Nucleus accumbens (tissue), 56 donors: ENCODE data around the gene GANAB.

Experiments
- DNase-seq, 56 donors: peaks; one replicate each; lab custom pipeline; 2025; lab: John Stamatoyannopoulos, UW

The GANAB gene

DNA sequence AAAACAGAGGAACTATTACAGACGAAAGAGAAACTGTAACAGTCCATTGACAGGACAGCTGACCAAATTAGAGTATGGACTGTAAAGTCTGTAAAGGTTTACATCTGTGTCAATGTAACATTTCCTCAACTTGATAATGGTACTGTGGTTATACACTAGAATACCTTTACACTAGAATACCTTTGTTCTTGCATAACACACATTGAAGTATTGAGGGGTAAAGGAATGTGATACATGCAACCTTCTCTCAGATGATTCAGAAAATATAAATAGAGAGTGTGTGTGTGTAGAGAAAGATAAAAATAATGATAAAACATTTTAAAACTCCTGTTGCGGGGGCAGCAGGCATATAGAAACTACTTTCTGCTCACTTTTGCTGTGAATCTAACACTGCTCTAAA, 67.2 kb downstream of the GANAB start:
- no peak for DNase-seq

GRCh38 chr11:62578541-62578940, 67.9 kb downstream of the GANAB start:
- no peak for DNase-seq

DNA sequence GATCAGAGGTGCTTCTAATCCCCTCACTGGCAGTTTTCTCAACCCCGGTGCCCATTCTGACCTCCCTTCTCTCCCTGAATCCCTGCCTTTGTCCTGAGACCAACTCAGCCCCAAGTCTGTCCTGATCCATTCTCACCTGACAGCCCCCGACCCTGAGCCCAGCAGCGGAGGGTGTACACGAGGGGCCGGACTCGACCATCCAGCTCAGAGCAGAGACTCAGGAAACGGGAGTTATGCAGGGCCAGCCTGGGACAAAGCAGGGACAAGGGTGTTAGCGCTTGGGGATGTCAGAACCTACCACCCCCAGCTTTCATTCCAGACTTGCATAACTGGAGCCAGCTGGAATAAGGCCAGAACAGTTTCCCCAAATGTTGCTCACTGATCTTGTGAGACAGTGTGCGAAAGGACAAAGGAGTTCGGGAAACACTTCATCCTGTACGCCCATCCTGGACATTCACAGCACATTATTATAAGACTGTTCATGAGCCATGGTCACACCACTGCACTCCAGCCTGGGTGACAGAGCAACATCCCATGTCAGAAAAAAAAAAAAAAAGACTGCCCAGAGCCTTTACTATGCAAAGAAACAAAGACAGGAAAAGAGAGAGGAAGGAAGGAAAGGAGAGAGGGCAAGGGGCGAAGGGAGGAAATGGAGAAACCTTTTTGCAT, 69.2 kb downstream of the GANAB start:
- no peak for DNase-seq

DNA sequence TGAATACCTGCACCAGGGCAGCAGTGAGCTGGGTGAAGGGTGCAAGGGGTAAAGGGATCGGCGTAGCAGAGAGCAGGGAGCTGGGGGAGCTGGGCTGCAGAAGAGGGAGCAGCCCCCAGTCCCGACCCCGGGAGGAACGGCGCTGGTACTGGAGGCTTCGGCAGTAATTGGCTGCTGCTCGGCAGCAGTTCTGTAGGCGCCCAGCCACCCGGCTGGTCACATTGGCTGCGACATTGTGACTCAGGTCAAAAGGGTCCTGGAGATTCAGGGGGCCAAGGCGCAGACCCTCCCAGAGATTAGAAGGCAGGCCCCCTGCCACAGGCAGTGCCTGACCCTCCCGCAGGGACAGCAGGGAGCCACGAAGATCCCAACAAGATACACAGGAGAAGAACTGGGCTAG, 70.6 kb downstream of the GANAB start:
- no peak for DNase-seq

DNA sequence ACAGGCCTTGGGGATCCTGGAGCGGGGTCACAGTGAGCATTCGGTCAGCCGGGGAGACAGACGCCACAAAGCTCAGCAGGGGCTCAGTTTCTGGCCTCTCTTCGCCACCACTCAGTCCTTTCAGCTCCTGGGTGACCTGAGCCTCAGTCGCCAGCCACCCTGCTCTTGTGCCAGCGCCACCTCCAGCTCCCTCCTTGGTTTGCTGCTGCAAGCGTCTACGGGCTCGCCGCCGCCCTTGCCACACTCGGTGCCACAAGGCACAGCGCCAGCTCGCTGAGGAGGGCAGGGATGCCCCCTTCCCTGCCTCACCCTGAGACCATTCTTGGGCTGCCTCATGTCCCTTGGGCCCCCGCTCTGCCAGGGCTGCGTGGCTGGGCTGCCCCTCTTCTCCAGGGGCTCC, 71.3 kb downstream of the GANAB start:
- peak in 1 of 56 donors; percentile 8 for DNase-seq
